ENCODE results near the gene RHOB.

Gene RHOB

GRCh38 chr2:20439503-20439902 is 7.4 kb upstream of the RHOB start:
- DNase-seq: no peak

- DNase-seq: no peak
These were observed 6.8 kb upstream of the RHOB start for GRCh38 chr2:20440001-20440560.

DNA sequence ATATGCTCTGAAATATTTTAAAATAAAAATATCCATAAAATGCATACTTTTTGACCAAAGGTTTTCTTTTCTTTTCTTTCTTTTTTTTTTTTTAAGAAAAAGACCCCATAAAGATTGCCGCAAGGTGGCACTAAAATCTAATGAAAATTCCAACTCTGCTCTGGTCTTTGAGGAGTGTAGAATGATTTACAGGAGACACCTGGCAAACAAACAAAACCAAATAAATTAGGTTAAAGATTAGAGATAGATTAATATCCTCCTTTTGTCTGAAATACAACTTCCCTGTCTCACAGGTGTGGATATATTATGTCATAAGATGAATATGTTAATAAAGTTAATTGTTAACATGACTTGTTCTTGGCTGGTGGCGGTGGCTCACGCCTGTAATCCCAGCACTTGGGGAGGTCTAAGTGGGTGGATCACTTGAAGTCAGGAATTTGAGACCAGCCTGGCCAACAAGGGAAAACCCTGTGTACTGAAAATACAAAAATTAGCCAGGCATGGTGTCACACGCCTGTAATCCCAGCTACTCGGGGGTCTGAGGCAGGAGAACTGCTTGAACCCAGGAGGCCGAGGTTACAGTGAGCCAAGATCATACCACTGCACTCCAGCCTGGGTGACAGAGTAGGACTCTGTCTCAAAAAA is 3.5 kb upstream of the RHOB start:
- no peak for DNase-seq

- DNase-seq: no peak
These were observed 2.5 kb upstream of the RHOB start for GRCh38 chr2:20444101-20444992.

- DNase-seq: no peak
These were observed 1.6 kb upstream of the RHOB start for GRCh38 chr2:20444993-20445910.

GRCh38 chr2:20446255-20446916 is 488 bp upstream of the RHOB start:
- no peak for DNase-seq

DNA sequence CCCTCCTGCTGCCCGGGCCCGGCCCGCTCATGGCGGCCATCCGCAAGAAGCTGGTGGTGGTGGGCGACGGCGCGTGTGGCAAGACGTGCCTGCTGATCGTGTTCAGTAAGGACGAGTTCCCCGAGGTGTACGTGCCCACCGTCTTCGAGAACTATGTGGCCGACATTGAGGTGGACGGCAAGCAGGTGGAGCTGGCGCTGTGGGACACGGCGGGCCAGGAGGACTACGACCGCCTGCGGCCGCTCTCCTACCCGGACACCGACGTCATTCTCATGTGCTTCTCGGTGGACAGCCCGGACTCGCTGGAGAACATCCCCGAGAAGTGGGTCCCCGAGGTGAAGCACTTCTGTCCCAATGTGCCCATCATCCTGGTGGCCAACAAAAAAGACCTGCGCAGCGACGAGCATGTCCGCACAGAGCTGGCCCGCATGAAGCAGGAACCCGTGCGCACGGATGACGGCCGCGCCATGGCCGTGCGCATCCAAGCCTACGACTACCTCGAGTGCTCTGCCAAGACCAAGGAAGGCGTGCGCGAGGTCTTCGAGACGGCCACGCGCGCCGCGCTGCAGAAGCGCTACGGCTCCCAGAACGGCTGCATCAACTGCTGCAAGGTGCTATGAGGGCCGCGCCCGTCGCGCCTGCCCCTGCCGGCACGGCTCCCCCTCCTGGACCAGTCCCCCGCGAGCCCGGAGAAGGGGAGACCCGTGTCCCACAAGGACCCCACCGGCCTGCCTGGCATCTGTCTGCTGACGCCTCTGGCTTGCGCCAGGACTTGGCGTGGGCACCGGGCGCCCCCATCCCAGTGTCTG is 767 bp downstream of the RHOB start:
- DNase-seq: no peak

- no peak for DNase-seq
These were observed 1.5 kb downstream of the RHOB start for GRCh38 chr2:20448246-20448976.

- DNase-seq: no peak
These were observed 2.1 kb downstream of the RHOB start for GRCh38 chr2:20448977-20449306.

- no peak for DNase-seq
These were observed 2.8 kb downstream of the RHOB start for GRCh38 chr2:20449501-20450200.

GRCh38 chr2:20450201-20450999 is 3.5 kb downstream of the RHOB start:
- DNase-seq: no peak

DNA sequence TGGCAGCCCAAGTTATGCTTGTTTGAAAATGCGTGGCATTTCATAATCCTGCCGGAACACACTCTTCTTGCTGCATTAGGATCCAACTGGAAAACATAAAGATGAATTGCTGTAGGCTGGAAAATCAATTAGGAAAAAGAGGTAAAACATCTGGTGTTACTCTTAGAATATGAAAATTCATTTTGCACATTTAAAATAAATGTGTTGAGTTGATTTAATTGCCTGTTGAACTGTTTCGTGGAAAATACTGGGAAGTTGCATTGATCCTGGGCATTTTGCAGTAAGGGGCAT is 4.1 kb downstream of the RHOB start:
- DNase-seq: no peak

GRCh38 chr2:20451341-20451740 is 4.5 kb downstream of the RHOB start:
- no peak for DNase-seq

GRCh38 chr2:20451761-20452499 is 5.1 kb downstream of the RHOB start:
- no peak for DNase-seq

DNA sequence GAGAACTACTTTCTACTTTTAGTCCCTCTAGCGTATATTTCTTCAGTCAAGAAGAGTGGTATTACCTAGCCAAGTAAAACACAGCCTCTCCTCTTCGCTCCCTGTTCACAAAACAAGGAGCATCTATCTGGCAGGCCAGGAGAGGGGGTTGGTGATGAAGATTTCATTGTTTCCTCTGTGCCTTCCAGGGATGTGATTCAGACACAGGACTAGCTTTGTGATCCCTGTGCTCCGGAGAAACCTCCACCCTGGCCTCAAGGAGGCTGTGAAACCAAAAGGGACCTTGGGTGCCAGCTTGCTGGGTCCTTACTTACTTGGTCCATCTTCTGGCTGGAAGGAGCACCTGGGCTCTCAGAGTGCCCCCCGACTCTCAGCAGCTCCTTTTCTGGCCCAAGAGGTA is 5.7 kb downstream of the RHOB start:
- no peak for DNase-seq

GRCh38 chr2:20453087-20453486 is 6.2 kb downstream of the RHOB start:
- no peak for DNase-seq

GRCh38 chr2:20454036-20454981 is 7.4 kb downstream of the RHOB start:
- no peak for DNase-seq

DNA sequence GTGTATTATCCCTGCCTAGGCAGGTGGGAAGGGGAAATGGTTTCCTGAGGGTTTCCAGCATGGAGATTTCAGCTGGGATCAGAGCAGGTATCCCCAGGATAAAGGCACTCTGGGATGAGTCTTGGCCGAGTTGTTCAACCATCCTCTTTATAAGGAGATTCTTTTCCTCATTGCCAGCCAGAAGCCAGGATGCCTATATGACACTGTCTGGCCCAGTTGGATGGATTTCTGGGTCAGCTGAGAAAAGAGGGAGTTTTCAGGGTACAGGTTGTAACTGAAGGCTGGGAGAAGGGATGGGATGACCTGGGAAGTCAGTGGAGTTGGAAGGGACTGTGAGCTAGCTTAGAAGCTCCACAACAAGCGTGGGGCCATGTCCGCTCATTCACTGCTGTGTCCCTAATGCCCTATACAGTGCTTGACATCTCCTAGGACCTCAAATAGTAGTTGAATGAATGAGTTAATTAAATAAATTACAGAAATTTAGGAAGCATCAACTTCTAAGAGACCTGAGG is 8.3 kb downstream of the RHOB start:
- no peak for DNase-seq

Data from DMS153 (cell line).